ENCODE measurements around the gene SLC39A8. TPM values are rescaled to one million over a fixed set of nuclear protein-coding genes. Genes with fewer than 3 reads are reported as not detected.
A peak's percentile ranks its signal among the peaks of the same experiment; 100 is the strongest.

Gene SLC39A8
- total RNA-seq, 2 donors from 2014 or later = 56.8 to 76.5 TPM

DNA sequence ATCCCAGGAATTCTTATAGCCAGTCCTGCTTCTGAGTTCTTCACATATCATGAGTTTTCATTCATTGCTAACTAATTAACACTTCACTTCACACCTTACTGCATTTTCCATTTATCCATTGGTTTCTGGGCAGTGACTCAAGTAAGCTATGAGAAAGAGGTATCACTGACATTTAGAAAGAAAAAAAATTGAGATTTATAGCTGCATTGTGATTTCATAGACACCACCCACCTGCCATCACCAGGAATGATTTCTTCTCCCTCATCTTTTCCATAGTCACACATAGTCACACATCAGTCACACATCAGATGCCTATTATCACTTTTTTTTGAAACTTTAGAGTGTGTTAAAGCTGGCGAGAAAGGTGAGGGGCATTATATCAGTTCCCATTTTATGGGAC, 121.8 kb downstream of the SLC39A8 start:
- DNase-seq (ENCODE audit: low spot score) = no peak
- H3K36me3 Mint-ChIP-seq = no peaks in the 10 kb centered on the region
- peaks cover 0 to 27% of the 10 kb centered on the region in 2 donors for H3K27me3 Mint-ChIP-seq
- ATAC-seq = no peak
- no peak overlapping the region for H3K27ac Mint-ChIP-seq
- H3K4me3 Mint-ChIP-seq = no peak overlapping the region
- no peaks in the 10 kb centered on the region for H3K9me3 Mint-ChIP-seq
- H3K4me1 Mint-ChIP-seq (ENCODE audit: low read depth in 2 of 2) = no peaks in the 10 kb centered on the region

DNA sequence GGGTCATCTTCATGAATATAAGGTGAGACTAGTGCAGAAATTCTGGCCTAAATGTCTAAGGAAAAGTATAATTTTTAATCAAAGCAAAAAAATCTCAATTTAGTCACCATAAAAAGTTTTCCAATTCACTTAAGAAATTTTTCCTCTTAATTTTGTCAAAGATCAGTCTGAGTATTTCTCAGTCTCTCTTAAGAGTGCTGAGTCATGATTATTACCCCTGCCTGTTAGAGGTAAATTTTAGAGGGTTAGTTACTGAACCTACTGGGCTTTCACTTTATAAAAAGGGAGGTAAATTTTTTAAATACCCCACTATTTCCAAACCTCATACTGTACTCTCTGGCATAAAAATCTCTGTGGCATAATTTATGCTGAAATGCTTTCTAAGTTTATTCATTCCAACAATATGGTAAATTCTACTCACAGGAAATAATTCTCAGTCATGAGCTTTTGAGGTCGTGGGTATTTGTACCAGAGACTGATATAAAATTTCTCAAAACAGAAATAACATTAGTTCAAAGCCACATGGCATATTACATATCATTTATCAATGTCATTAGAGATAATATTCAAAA, 122.4 kb downstream of the SLC39A8 start:
- H3K27ac Mint-ChIP-seq = no peak overlapping the region
- H3K4me3 Mint-ChIP-seq = no peak overlapping the region
- no peaks in the 10 kb centered on the region for H3K9me3 Mint-ChIP-seq
- ATAC-seq = no peak
- no peak for DNase-seq (ENCODE audit: low spot score)
- no peaks in the 10 kb centered on the region for H3K36me3 Mint-ChIP-seq
- H3K4me1 Mint-ChIP-seq (ENCODE audit: low read depth in 2 of 2) = no peaks in the 10 kb centered on the region
- peaks cover 0 to 27% of the 10 kb centered on the region in 2 donors for H3K27me3 Mint-ChIP-seq

DNA sequence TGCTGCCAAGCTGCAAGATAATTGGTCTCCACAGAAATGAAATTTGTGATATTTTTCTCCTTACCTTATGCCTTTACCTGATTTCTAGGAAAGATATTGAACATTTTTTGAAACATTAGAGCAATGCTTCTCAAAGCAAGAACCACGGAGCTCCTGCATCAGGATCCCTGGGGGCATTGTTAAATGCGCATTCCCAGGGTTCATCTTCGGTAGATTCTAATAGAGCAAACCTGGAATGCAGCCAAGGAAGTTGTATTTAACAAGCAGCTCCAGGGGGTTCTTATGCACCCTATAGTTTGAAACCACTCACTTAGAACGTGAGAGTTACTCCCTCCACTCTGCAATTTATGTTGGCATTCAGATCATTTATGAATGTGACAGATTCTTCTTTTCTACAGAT, 126.2 kb downstream of the SLC39A8 start:
- DNase-seq (ENCODE audit: low spot score) = no peak
- no peaks in the 10 kb centered on the region for H3K36me3 Mint-ChIP-seq
- H3K27me3 Mint-ChIP-seq = peaks cover 0 to 34% of the 10 kb centered on the region in 2 donors
- no peaks in the 10 kb centered on the region for H3K9me3 Mint-ChIP-seq
- no peak for ATAC-seq
- no peaks in the 10 kb centered on the region for H3K4me1 Mint-ChIP-seq (ENCODE audit: low read depth in 2 of 2)
- H3K27ac Mint-ChIP-seq = no peak overlapping the region
- no peak overlapping the region for H3K4me3 Mint-ChIP-seq

GRCh38 chr4:102218656-102219055, 126.6 kb downstream of the SLC39A8 start:
- no peaks in the 10 kb centered on the region for H3K4me1 Mint-ChIP-seq (ENCODE audit: low read depth in 2 of 2)
- no peaks in the 10 kb centered on the region for H3K9me3 Mint-ChIP-seq
- peaks cover 0 to 32% of the 10 kb centered on the region in 2 donors for H3K27me3 Mint-ChIP-seq
- H3K36me3 Mint-ChIP-seq = no peaks in the 10 kb centered on the region
- H3K27ac Mint-ChIP-seq = no peak overlapping the region
- no peak for ATAC-seq
- DNase-seq (ENCODE audit: low spot score) = no peak
- H3K4me3 Mint-ChIP-seq = no peak overlapping the region

- DNase-seq (ENCODE audit: low spot score) = no peak
- ATAC-seq = peak in 1 of 2 donors; percentile 20
- no peaks in the 10 kb centered on the region for H3K36me3 Mint-ChIP-seq
- no peak overlapping the region for H3K4me3 Mint-ChIP-seq
- H3K27me3 Mint-ChIP-seq = peaks cover 0 to 30% of the 10 kb centered on the region in 2 donors
- H3K27ac Mint-ChIP-seq = no peak overlapping the region
- H3K4me1 Mint-ChIP-seq (ENCODE audit: low read depth in 2 of 2) = no peaks in the 10 kb centered on the region
- no peaks in the 10 kb centered on the region for H3K9me3 Mint-ChIP-seq
Observed at GRCh38 chr4:102217775-102218355, 127.4 kb downstream of the SLC39A8 start.

DNA sequence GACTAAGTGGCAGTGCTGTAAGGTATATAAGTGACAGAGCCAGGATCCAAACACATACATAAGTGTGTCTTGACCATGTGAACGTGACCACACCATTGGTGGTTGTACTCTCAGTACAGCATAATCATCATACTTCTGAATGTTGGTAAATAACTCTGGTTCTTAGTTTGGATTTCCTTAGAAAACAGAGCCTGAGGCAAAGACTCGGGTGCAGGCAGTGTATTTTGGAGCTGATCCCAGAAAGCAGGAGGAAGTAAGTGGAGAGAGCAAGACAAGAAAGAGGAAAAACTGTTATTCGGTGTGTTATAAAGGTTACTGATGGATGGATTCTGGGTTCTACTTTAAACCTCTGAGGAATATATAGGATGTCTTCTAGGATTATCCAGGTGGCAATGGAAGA, 127.9 kb downstream of the SLC39A8 start:
- no peak for ATAC-seq
- no peaks in the 10 kb centered on the region for H3K36me3 Mint-ChIP-seq
- H3K27me3 Mint-ChIP-seq = peaks cover 0 to 26% of the 10 kb centered on the region in 2 donors
- no peaks in the 10 kb centered on the region for H3K4me1 Mint-ChIP-seq (ENCODE audit: low read depth in 2 of 2)
- H3K4me3 Mint-ChIP-seq = no peak overlapping the region
- no peaks in the 10 kb centered on the region for H3K9me3 Mint-ChIP-seq
- DNase-seq (ENCODE audit: low spot score) = no peak
- no peak overlapping the region for H3K27ac Mint-ChIP-seq

DNA sequence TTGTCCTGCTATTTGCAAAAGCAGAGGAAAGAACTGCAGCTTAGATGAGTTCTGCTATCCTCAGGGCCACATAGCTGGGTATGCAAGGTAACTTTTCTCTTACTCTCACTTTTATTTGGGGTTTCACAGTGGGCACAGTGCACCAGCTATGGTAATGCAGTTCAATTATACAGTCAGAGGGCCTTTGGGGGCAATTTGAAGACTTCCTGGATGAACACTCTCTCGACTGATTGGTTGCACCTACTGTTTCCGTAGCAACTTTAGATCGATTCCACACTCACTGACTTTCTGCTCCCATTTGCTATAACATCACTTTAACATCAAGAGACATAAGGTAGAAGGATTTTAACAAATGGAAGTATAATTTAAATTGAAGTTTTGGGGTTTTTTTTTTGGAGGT, 128.6 kb downstream of the SLC39A8 start:
- Mint-ChIP-seq H3K4me1 (ENCODE audit: low read depth in 2 of 2) (no peaks in the 10 kb centered on the region), H3K4me3 (no peak overlapping the region), H3K9me3 (no peaks in the 10 kb centered on the region), H3K27ac (no peak overlapping the region), H3K27me3 (peaks cover 0 to 19% of the 10 kb centered on the region in 2 donors), H3K36me3 (no peaks in the 10 kb centered on the region)
- ATAC-seq = no peak
- no peak for DNase-seq (ENCODE audit: low spot score)

DNA sequence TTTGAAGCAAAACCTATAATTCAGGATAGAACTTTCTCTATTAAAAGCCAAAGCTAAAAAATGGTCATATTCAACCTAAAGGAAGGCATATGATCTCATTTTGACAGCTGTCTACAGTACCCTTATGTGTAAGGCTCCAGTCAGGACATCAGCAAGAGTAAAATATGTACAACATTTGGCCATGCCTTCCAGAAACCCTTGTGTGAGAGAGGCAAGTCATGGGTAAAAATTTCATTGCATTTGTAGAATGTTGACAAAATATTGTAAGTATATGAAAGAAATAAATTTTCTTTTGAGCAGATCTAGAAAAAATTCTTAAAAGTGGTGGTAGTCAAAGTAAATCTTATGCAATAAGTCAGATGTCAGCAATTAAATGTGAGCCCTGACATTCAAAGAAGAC, 132.3 kb downstream of the SLC39A8 start:
- Mint-ChIP-seq H3K9me3 (no peaks in the 10 kb centered on the region), H3K4me3 (no peak overlapping the region), H3K27me3 (peaks cover 0 to 7% of the 10 kb centered on the region in 2 donors), H3K4me1 (ENCODE audit: low read depth in 2 of 2) (no peaks in the 10 kb centered on the region), H3K27ac (no peak overlapping the region), H3K36me3 (no peaks in the 10 kb centered on the region)
- no peak for ATAC-seq
- DNase-seq (ENCODE audit: low spot score) = no peak

Other genes with a start within 250 kb of the SLC39A8 start
- 100 to 1,000 TPM; 108 to 131 TPM for gene NFKB1, start 155.9 kb upstream of the SLC39A8 start, total RNA-seq

Data from natural killer cell treated with Interleukin-12 subunit alpha and Interleukin-12 subunit beta and Interleukin-15 and Interleukin-18, amount 100 ng/mL, for 72 hours (primary cell).